Naive thymus-derived CD4-positive, alpha-beta T cell (primary cell): ENCODE data around the gene TMEM131L. TPM values are rescaled to one million over a fixed set of nuclear protein-coding genes. Genes with fewer than 3 reads are reported as not detected.

ENCODE experiments used
- ATAC-seq: fragments of 150-1000 bp; cut with Tn5 transposase; 2 replicates; pipeline ENCODE4 v1.10.0; 2021; ENCODE audit warnings: mild to moderate bottlenecking, moderate library complexity
- CTCF ChIA-PET: fragments of 350-600 bp; sonication (Branson Sonifier 250); formaldehyde crosslinking; loops from one replicate; lab custom pipeline; 2021; ENCODE audit warnings: antibody characterized with exemption; lab: Charles Lee
- POLR2A ChIA-PET: fragments of 350-600 bp; sonication (Branson Sonifier 250); formaldehyde crosslinking; loops from one replicate; lab custom pipeline; 2021; ENCODE audit warnings: antibody characterized with exemption, inconsistent platforms; lab: Charles Lee
- DNase-seq, 9 donors: peaks; one replicate each; pipeline versions ENCODE4 v3.0.0 to v3.0.0-alpha.2; 2020 to 2022; ENCODE audit warnings: mixed read lengths in 1 of 9
- H3K27ac ChIP-seq: one replicate; pipeline ENCODE4 v1.7.0; 2013; ENCODE audit warnings: mild to moderate bottlenecking, low read depth, low read length, moderate library complexity
- H3K27me3 ChIP-seq, 2 donors: one replicate each; pipeline ENCODE4 v1.7.0; 2013; ENCODE audit warnings: low read length in 2 of 2, mild to moderate bottlenecking in 2 of 2, moderate library complexity in 2 of 2; ENCODE audit not compliant: control insufficient read depth in 2 of 2, insufficient read depth in 2 of 2
- H3K36me3 ChIP-seq, 3 experiments: 1 replicate in 2 of 3; 2 replicates in 1 of 3; pipeline ENCODE4 v1.7.0; 2013; ENCODE audit warnings: low read length in 3 of 3, mild to moderate bottlenecking in 3 of 3, moderate library complexity in 1 of 3; ENCODE audit not compliant: insufficient read depth in 3 of 3, control insufficient read depth in 2 of 3
- H3K4me1 ChIP-seq, 2 donors: one replicate each; pipeline ENCODE4 v1.7.0; 2013; ENCODE audit warnings: low read length in 2 of 2, mild to moderate bottlenecking in 2 of 2, moderate library complexity in 1 of 2; ENCODE audit not compliant: control insufficient read depth in 2 of 2, insufficient read depth in 2 of 2
- H3K4me3 ChIP-seq: 2 replicates; pipeline ENCODE4 v1.7.0; 2013; ENCODE audit warnings: mild to moderate bottlenecking, low read length
- H3K9me3 ChIP-seq, 3 experiments: 1 replicate in 2 of 3; 2 replicates in 1 of 3; pipeline ENCODE4 v1.7.0; 2013; ENCODE audit warnings: low read length in 3 of 3; ENCODE audit not compliant: control insufficient read depth in 2 of 3
- H3K27ac Mint-ChIP-seq, 9 donors: one replicate each; pipeline ENCODE4 v1.8.0; 2020 to 2022; ENCODE audit warnings: mixed read lengths in 9 of 9, mild to moderate bottlenecking in 8 of 9, moderate library complexity in 5 of 9, inconsistent platforms in 2 of 9
- H3K27me3 Mint-ChIP-seq, 5 donors: one replicate each; pipeline ENCODE4 v1.8.0; 2021 to 2022; ENCODE audit warnings: mixed read lengths in 5 of 5, mild to moderate bottlenecking in 1 of 5
- H3K36me3 Mint-ChIP-seq, 5 donors: one replicate each; pipeline ENCODE4 v1.8.0; 2020 to 2022; ENCODE audit warnings: mixed read lengths in 5 of 5, mild to moderate bottlenecking in 3 of 5, inconsistent platforms in 1 of 5
- H3K4me1 Mint-ChIP-seq, 7 donors: one replicate each; pipeline ENCODE4 v1.8.0; 2020 to 2022; ENCODE audit warnings: mixed read lengths in 7 of 7, mild to moderate bottlenecking in 3 of 7, inconsistent platforms in 1 of 7
- H3K4me3 Mint-ChIP-seq, 10 donors: one replicate each; pipeline ENCODE4 v1.8.0; 2020 to 2022; ENCODE audit warnings: mild to moderate bottlenecking in 10 of 10, mixed read lengths in 10 of 10, moderate library complexity in 6 of 10, inconsistent platforms in 2 of 10
- H3K9me3 Mint-ChIP-seq, 11 donors: one replicate each; pipeline ENCODE4 v1.8.0; 2020 to 2022; ENCODE audit warnings: mixed read lengths in 11 of 11, mild to moderate bottlenecking in 4 of 11, inconsistent platforms in 1 of 11, moderate library complexity in 1 of 11
- intact Hi-C, 2 donors: fragments of 100-400 bp; cut with micrococcal nuclease; formaldehyde crosslinking; loops; one replicate each; pipeline ENCODE4 v1.15.1; 2023
- polyA plus RNA-seq, 2 donors: library from polyadenylated mRNA; unstranded; fragments of 300-500 nt; fragmentation: Illumina TruSeq; gene quantifications; one replicate each; pipeline ENCODE4 v1.2.3, GENCODE V29; 2021
- total RNA-seq, 6 experiments: library from RNA in 5 of 6; stranded (reverse) in 5 of 6; gene quantifications; 1 replicate in 5 of 6; 2 replicates in 1 of 6; pipeline ENCODE4 v1.2.3 and lab custom pipeline; 2021 to 2026

Gene TMEM131L
- total and polyA plus RNA-seq, 7 experiments from 2014 or later = 45.7 to 111 (median 87.9) TPM

DNA sequence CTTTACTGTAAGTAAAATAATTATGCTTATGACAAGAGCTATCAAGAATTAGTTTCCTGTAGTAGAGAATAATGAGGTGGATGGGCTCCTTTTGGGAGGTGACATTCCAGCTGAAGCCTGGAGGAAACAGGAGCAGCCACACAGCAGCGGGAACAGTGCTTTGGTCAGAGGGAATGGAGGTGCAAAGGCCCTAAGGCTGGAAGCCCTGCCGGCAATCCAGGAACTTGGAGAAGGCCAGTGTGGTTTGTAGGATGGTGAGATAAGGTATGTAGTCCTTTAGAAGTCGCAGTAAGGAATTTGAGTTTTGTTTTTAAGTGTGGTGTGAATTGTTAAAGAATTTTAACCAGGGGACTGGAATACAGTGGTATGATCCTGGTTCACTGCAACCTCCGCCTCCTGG is 8.1 kb downstream of the TMEM131L start:
- H3K4me3 ChIP-seq = no peak overlapping the region
- ChIA-PET POLR2A (interaction anchor here (0.5 to 10.5 kb wide), 4 partner anchors 9 to 52 kb away, joined by 3 to 122 read pairs (median 21); no protein-coding TSS in a partner anchor), CTCF (interaction anchor here (0.8 to 1.3 kb wide), 2 partner anchors 8 to 10 kb away, joined by 3 read pairs; partner anchors contain the start of gene TMEM131L)
- peak overlapping the region in 8 of 9 donors; percentile 63 to 99 (median 96) for H3K27ac Mint-ChIP-seq
- H3K27me3 ChIP-seq = no peaks in the 10 kb centered on the region
- H3K9me3 ChIP-seq = no peaks in the 10 kb centered on the region
- H3K9me3 Mint-ChIP-seq = peaks cover 0 to 4% (median 0%) of the 10 kb centered on the region in 11 donors
- peaks cover 15 to 40% (median 30%) of the 10 kb centered on the region in 5 donors for H3K36me3 Mint-ChIP-seq
- peaks cover 68 to 98% (median 86%) of the 10 kb centered on the region in 7 donors for H3K4me1 Mint-ChIP-seq
- H3K27me3 Mint-ChIP-seq = no peaks in the 10 kb centered on the region
- H3K4me1 ChIP-seq = peaks cover 38 to 71% of the 10 kb centered on the region in 2 donors
- peaks cover 2 to 23% (median 12%) of the 10 kb centered on the region in 3 experiments for H3K36me3 ChIP-seq
- intact Hi-C loops = no loop called here
- DNase-seq (no peak), ATAC-seq (no peak)
- peak overlapping the region; percentile 91 for H3K27ac ChIP-seq
- peak overlapping the region in 9 of 10 donors; percentile 22 to 95 (median 58) for H3K4me3 Mint-ChIP-seq

GRCh38 chr4:153476829-153477574 is 10.8 kb downstream of the TMEM131L start:
- DNase-seq (no peak), ATAC-seq (no peak)
- ChIA-PET POLR2A (interaction anchor here (0.8 to 3.9 kb wide), 9 partner anchors 7 to 698 kb away, joined by 3 to 18 read pairs (median 7); partner anchors contain the start of gene TMEM131L), CTCF (interaction anchor here (0.6 to 1.4 kb wide), 4 partner anchors 9 to 230 kb away, joined by 3 read pairs; no protein-coding TSS in a partner anchor)
- Mint-ChIP-seq H3K9me3 (peaks cover 0 to 2% (median 0%) of the 10 kb centered on the region in 11 donors), H3K27ac (peak overlapping the region in 8 of 9 donors; percentile 19 to 98 (median 67)), H3K4me3 (peak overlapping the region in 9 of 10 donors; percentile 23 to 76 (median 59)), H3K27me3 (no peaks in the 10 kb centered on the region), H3K4me1 (peaks cover 65 to 96% (median 79%) of the 10 kb centered on the region in 7 donors), H3K36me3 (peaks cover 19 to 47% (median 36%) of the 10 kb centered on the region in 5 donors)
- intact Hi-C loops = no loop called here
- Histone ChIP-seq H3K36me3 (peaks cover 2 to 28% (median 12%) of the 10 kb centered on the region in 3 experiments), H3K4me3 (no peak overlapping the region), H3K27me3 (no peaks in the 10 kb centered on the region), H3K27ac (peak overlapping the region; percentile 46), H3K4me1 (peaks cover 14 to 69% of the 10 kb centered on the region in 2 donors), H3K9me3 (no peaks in the 10 kb centered on the region)

GRCh38 chr4:153479101-153479500 is 12.9 kb downstream of the TMEM131L start:
- intact Hi-C loops = no loop called here
- H3K4me1 Mint-ChIP-seq = peaks cover 59 to 95% (median 80%) of the 10 kb centered on the region in 7 donors
- peaks cover 5 to 60% of the 10 kb centered on the region in 2 donors for H3K4me1 ChIP-seq
- peak overlapping the region; percentile 41 for H3K27ac ChIP-seq
- ChIA-PET CTCF (interaction anchor here (1.2 kb wide), 1 partner anchor 46 kb away, joined by 6 read pairs; no protein-coding TSS in a partner anchor), POLR2A (interaction anchor here (1.3 to 3.9 kb wide), 5 partner anchors 7 to 95 kb away, joined by 5 to 18 read pairs (median 11); no protein-coding TSS in a partner anchor)
- H3K4me3 Mint-ChIP-seq = peak overlapping the region in 7 of 10 donors; percentile 17 to 67 (median 55)
- H3K36me3 Mint-ChIP-seq = peaks cover 12 to 33% (median 24%) of the 10 kb centered on the region in 5 donors
- no peaks in the 10 kb centered on the region for H3K9me3 ChIP-seq
- H3K9me3 Mint-ChIP-seq = no peaks in the 10 kb centered on the region
- peaks cover 2 to 24% (median 10%) of the 10 kb centered on the region in 3 experiments for H3K36me3 ChIP-seq
- no peak for DNase-seq
- H3K4me3 ChIP-seq = no peak overlapping the region
- H3K27me3 ChIP-seq = no peaks in the 10 kb centered on the region
- peak overlapping the region in 8 of 9 donors; percentile 41 to 98 (median 86) for H3K27ac Mint-ChIP-seq
- ATAC-seq = no peak
- no peaks in the 10 kb centered on the region for H3K27me3 Mint-ChIP-seq

DNA sequence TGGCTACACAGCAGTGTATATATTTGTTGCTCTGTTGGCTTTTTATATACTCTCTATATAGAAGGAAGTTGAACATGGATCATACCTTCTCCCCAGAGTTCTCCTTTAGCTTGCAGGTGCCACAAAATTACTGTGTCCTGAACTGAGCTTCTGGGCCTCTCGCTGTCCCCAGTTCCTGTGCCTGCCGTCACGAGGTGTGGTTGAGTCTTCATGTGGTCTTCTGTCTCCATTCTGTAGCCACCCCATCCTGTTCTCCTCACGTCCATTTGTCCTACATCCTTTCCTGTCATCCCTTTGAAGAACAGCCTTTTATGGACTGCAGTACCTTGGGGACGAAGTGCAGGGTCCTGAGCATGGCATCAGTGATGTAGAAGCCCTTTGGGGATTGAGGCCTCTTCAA is 14.5 kb downstream of the TMEM131L start:
- peak in 1 of 9 donors; percentile 9 for DNase-seq
- H3K9me3 ChIP-seq = no peaks in the 10 kb centered on the region
- peaks cover 0 to 14% (median 0%) of the 10 kb centered on the region in 3 experiments for H3K36me3 ChIP-seq
- H3K27me3 ChIP-seq = no peaks in the 10 kb centered on the region
- peak overlapping the region; percentile 57 for H3K27ac ChIP-seq
- H3K4me3 ChIP-seq = no peak overlapping the region
- H3K4me1 ChIP-seq = peaks cover 10 to 53% of the 10 kb centered on the region in 2 donors
- Mint-ChIP-seq H3K27ac (peak overlapping the region in 8 of 9 donors; percentile 71 to 98 (median 92)), H3K27me3 (no peaks in the 10 kb centered on the region), H3K4me1 (peaks cover 55 to 90% (median 76%) of the 10 kb centered on the region in 7 donors), H3K36me3 (peaks cover 6 to 22% (median 18%) of the 10 kb centered on the region in 5 donors), H3K9me3 (no peaks in the 10 kb centered on the region), H3K4me3 (peak overlapping the region; percentile 48 to 77 (median 64))
- ChIA-PET CTCF (interaction anchor here (0.6 to 1.4 kb wide), 4 partner anchors 11 to 75 kb away, joined by 3 to 4 read pairs (median 3); no protein-coding TSS in a partner anchor), POLR2A (interaction anchor here (1.0 to 5.0 kb wide), 5 partner anchors 8 to 42 kb away, joined by 4 to 66 read pairs (median 10); partner anchors contain the start of gene TMEM131L)
- ATAC-seq = peak; percentile 28
- intact Hi-C loops = loop anchor here in 1 of 2 donors (1.0 kb wide), 1 partner anchor 9 kb away; no protein-coding TSS in a partner anchor

GRCh38 chr4:153481478-153481877 is 15.3 kb downstream of the TMEM131L start:
- Histone ChIP-seq H3K27me3 (no peaks in the 10 kb centered on the region), H3K4me3 (no peak overlapping the region), H3K36me3 (peaks cover 0 to 14% (median 0%) of the 10 kb centered on the region in 3 experiments), H3K4me1 (peaks cover 12 to 61% of the 10 kb centered on the region in 2 donors), H3K27ac (peak overlapping the region; percentile 57), H3K9me3 (no peaks in the 10 kb centered on the region)
- ATAC-seq = no peak
- CTCF ChIA-PET = interaction anchor here (0.6 to 1.4 kb wide), 6 partner anchors 10 to 135 kb away, joined by 3 to 4 read pairs (median 3); no protein-coding TSS in a partner anchor
- peak overlapping the region in 6 of 10 donors; percentile 64 to 77 (median 66) for H3K4me3 Mint-ChIP-seq
- no peak for DNase-seq
- H3K27me3 Mint-ChIP-seq = no peaks in the 10 kb centered on the region
- H3K36me3 Mint-ChIP-seq = peaks cover 6 to 22% (median 18%) of the 10 kb centered on the region in 5 donors
- H3K4me1 Mint-ChIP-seq = peaks cover 63 to 90% (median 84%) of the 10 kb centered on the region in 7 donors
- POLR2A ChIA-PET = interaction anchor here (0.8 to 5.0 kb wide), 6 partner anchors 9 to 133 kb away, joined by 3 to 66 read pairs (median 7); partner anchors contain the start of gene TMEM131L
- no peaks in the 10 kb centered on the region for H3K9me3 Mint-ChIP-seq
- intact Hi-C loops = loop anchor here in 1 of 2 donors (1.0 kb wide), 1 partner anchor 8 kb away; no protein-coding TSS in a partner anchor
- peak overlapping the region; percentile 40 to 98 (median 91) for H3K27ac Mint-ChIP-seq
